A549 (cell line): ENCODE results near the gene TEX2.

ENCODE experiments used
- CTCF ChIP-seq: fragments of >200 bp; sonication (Bioruptor Twin); formaldehyde crosslinking; IDR thresholded peaks from 3 replicates; pipeline ENCODE4 v1.5.1; 2016
- EP300 ChIP-seq, 2 experiments: fragments of >200 bp; sonication (Bioruptor Twin); formaldehyde crosslinking; IDR thresholded peaks; 2 replicates in 1 of 2; 3 replicates in 1 of 2; pipeline ENCODE4 v1.6.1; 2016 to 2017
- HOXA7 ChIP-seq: fragments of 250-450 bp; sonication (Bioruptor Pico); IDR thresholded peaks from 2 replicates; pipeline ENCODE4 v1.5.0; 2020; ENCODE audit warnings: mild to moderate bottlenecking, moderate library complexity
- POLR2A ChIP-seq: IDR thresholded peaks from 2 replicates; pipeline ENCODE4 v1.6.1; 2012; ENCODE audit warnings: mild to moderate bottlenecking, low read length
- RCOR1 ChIP-seq: fragments of 150-350 bp; IDR thresholded peaks from 2 replicates; pipeline ENCODE4 v1.6.1; 2014; ENCODE audit warnings: antibody characterized with exemption, low read length, low read depth
- REST ChIP-seq: fragments of 200-600 bp; sonication (generic); IDR thresholded peaks from 2 replicates; pipeline ENCODE4 v1.6.1; 2016; ENCODE audit warnings: antibody characterized with exemption, mild to moderate bottlenecking, moderate library complexity
- SMC3 ChIP-seq: fragments of >200 bp; sonication (Bioruptor Twin); formaldehyde crosslinking; IDR thresholded peaks from 3 replicates; pipeline ENCODE4 v1.6.1; 2018; ENCODE audit warnings: inconsistent platforms
- ZSCAN20 ChIP-seq: fragments of 250-450 bp; sonication (Bioruptor Pico); IDR thresholded peaks from 2 replicates; pipeline ENCODE4 v1.8.0; 2022; ENCODE audit warnings: mild to moderate bottlenecking, moderate library complexity

- no peak for TF ChIP-seq EP300 (IDR thresholded peaks at IDR 0.05)
- TF ChIP-seq HOXA7 (CRISPR knock-in tag): no peak
- no peak for TF ChIP-seq POLR2A
- no peak for TF ChIP-seq ZSCAN20 (CRISPR knock-in tag)
- no peak for TF ChIP-seq CTCF
- no peak for TF ChIP-seq RCOR1
- TF ChIP-seq REST: no peak
- no peak for TF ChIP-seq SMC3
Measured at GRCh38 chr17:64162554-64162953, 100.5 kb downstream of the TEX2 start.
